PC-9 (cell line): Measurements from ENCODE around the gene LGR6.

Source experiments
- CTCF ChIP-seq: fragments of 200-600 bp; sonication (generic); conservative IDR thresholded peaks from 2 replicates; pipeline ENCODE4 v1.6.1; 2017; ENCODE audit warnings: mixed run types, antibody characterized with exemption, mild to moderate bottlenecking, moderate library complexity
- EZH2 ChIP-seq: fragments of 200-600 bp; sonication (generic); IDR thresholded peaks from 2 replicates; pipeline ENCODE4 v1.8.0; 2017; ENCODE audit warnings: antibody characterized with exemption, low read depth

DNA sequence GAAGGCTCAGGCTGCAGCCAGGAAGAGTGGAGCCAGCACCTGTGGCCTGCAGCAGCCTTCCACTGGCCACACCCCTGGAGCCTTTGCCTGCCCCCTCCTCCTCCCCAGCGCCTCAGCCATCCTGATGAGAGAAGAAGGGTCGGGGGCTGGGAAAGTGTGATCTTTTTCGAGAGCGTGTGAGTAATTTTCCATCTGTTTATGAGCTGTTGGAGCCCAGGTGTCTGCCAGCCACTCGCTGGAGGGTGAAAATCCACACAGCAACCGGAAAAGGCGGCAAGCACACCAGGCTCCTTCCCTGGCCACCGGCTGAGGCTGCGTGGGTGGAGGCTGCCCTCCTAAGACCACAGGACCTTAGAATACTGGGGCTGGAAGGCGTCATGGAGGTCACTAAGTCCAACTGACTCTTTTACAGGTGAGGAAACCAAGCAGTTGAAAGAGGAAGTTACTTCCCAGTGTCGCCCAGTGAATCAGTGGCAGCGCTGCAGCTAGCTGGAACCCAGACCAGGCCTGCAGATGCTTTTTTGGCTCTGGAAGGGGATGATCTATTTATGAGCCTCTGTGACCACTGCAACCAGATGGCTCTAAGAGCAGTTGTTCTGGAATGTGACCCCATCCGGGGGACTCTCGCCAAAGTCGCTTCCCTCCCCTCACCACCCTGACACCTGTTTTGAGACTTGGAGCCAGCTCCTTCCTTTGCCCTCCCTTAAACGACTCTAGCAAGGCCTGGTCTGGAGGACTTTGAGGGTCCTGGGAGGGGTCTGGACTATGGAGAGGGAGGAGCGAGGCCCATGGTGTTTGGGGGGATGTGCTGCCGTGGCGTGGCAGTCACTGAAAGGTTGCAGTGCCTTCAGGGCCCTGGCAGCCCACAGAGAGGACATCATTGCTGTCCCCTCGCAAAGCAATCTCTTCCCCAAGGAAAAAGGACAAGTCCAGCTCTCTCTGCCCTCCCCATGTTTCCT is 54.5 kb downstream of the LGR6 start:
- TF ChIP-seq CTCF (no peak), EZH2 (no peak)
